HepG2 (cell line): Measurements from ENCODE around the gene C13orf46. TPM values are rescaled to one million over a fixed set of nuclear protein-coding genes. Genes with fewer than 3 reads are reported as not detected.

Experiments used
- ATAC-seq: fragments of 200-7000 bp; cut with Tn5 transposase; 3 replicates; pipeline ENCODE4 v1.9.1; 2020; ENCODE audit warnings: mild to moderate bottlenecking, moderate library complexity
- BruUV-seq: library from RNA; stranded (reverse); fragments of 400-500 nt; replicated peaks from 2 replicates; lab custom pipeline; 2021; lab: Mats Ljungman, UMichigan
- CTCF ChIA-PET: fragments of 300-600 bp; formaldehyde crosslinking; extraction: SDS; loops from one replicate; lab custom pipeline; 2021; ENCODE audit warnings: low total read pairs, inconsistent platforms, low intra/inter-chr PET ratio; lab: Yijun Ruan, JAX
- POLR2A ChIA-PET: fragments of 350-600 bp; sonication (Branson Sonifier 250); formaldehyde crosslinking; loops from one replicate; lab custom pipeline; 2020; ENCODE audit warnings: antibody characterized with exemption, inconsistent platforms; lab: Yijun Ruan, JAX
- DNase-seq: peaks from one replicate; pipeline ENCODE4 v3.0.0-alpha.2; 2015; ENCODE audit warnings: low spot score
- FAIRE-seq: peaks from 3 replicates; lab custom pipeline; 2011; peaks lifted over from hg19 to GRCh38; lab: Jason Lieb, UNC
- H2AFZ ChIP-seq: one replicate; pipeline ENCODE4 v1.6.1; 2011; ENCODE audit warnings: low read length, inconsistent platforms
- H3K27ac ChIP-seq: fragments of 300-600 bp; 3 replicates; pipeline ENCODE4 v1.8.0; 2011; ENCODE audit warnings: mixed run types, mild to moderate bottlenecking, mixed read lengths, low read length, inconsistent platforms; ENCODE audit not compliant: insufficient read depth; ENCODE audit errors: extremely low read length
- H3K27me3 ChIP-seq, 2 experiments: fragments of 200-600 bp in 1 of 2; 2 replicates in 1 of 2; 3 replicates in 1 of 2; pipeline versions ENCODE4 v1.6.0 to v1.8.0; 2011; ENCODE audit warnings: low read length in 2 of 2, mild to moderate bottlenecking in 2 of 2, moderate library complexity in 2 of 2, inconsistent platforms in 1 of 2; ENCODE audit not compliant: insufficient read depth in 2 of 2, control insufficient read depth in 1 of 2
- H3K36me3 ChIP-seq, 2 experiments: fragments of 200-600 bp in 1 of 2; replicated peaks in 1 of 2; 2 replicates in 1 of 2; 3 replicates in 1 of 2; pipeline versions ENCODE4 v1.5.1 to v1.8.0; 2011; ENCODE audit warnings: low read length in 2 of 2, inconsistent platforms in 1 of 2; ENCODE audit not compliant: insufficient read depth in 2 of 2, control insufficient read depth in 1 of 2
- H3K4me1 ChIP-seq: 2 replicates; pipeline ENCODE4 v1.5.1; 2012; ENCODE audit warnings: low read length, inconsistent platforms; ENCODE audit not compliant: insufficient read depth
- H3K4me2 ChIP-seq: 2 replicates; pipeline ENCODE4 v1.6.0; 2011; ENCODE audit warnings: low read depth, low read length, inconsistent platforms
- H3K4me3 ChIP-seq, 3 experiments: fragments of 200-600 bp in 1 of 3; sonication (generic), shearing (Covaris generic) in 1 of 3; replicated peaks in 1 of 3; 2 replicates each; pipeline ENCODE4 v1.5.1; 2011 to 2016; ENCODE audit warnings: low read length in 3 of 3, inconsistent platforms in 2 of 3, low read depth in 2 of 3, mild to moderate bottlenecking in 2 of 3, control low read depth in 1 of 3, mixed read lengths in 1 of 3; ENCODE audit not compliant: insufficient read depth in 1 of 3
- H3K79me2 ChIP-seq: one replicate; pipeline ENCODE4 v1.6.1; 2011; ENCODE audit warnings: low read length, inconsistent platforms; ENCODE audit not compliant: insufficient read depth
- H3K9ac ChIP-seq: 2 replicates; pipeline ENCODE4 v1.6.0; 2011; ENCODE audit warnings: mild to moderate bottlenecking, low read depth, low read length, inconsistent platforms; ENCODE audit not compliant: insufficient read depth
- H3K9me3 ChIP-seq: 2 replicates; pipeline ENCODE4 v1.5.1; 2012; ENCODE audit warnings: mild to moderate bottlenecking, low read length
- H4K20me1 ChIP-seq: 2 replicates; pipeline ENCODE4 v1.6.0; 2011; ENCODE audit warnings: inconsistent platforms, mild to moderate bottlenecking, low read length, moderate library complexity; ENCODE audit not compliant: insufficient read depth
- GLI4 ChIP-seq: sonication (generic); formaldehyde crosslinking; IDR thresholded peaks from 2 replicates; pipeline ENCODE4 v1.5.1; 2020; ENCODE audit warnings: missing genetic modification reagents, mild to moderate bottlenecking, moderate library complexity, borderline replicate concordance
- KDM3A ChIP-seq: IDR thresholded peaks from 2 replicates; pipeline ENCODE4 v1.6.1; 2018; ENCODE audit warnings: low read depth, missing compliant biosample characterization
- KDM5B ChIP-seq: sonication (generic); formaldehyde crosslinking; IDR thresholded peaks from 2 replicates; pipeline ENCODE4 v1.4.0; 2020; ENCODE audit warnings: missing genetic modification reagents, mild to moderate bottlenecking, borderline replicate concordance
- LCORL ChIP-seq, 2 experiments: fragments of 450-650 bp in 1 of 2; sonication (generic) in 1 of 2; formaldehyde crosslinking in 1 of 2; IDR thresholded peaks; 2 replicates each; pipeline versions ENCODE4 v1.5.0 to v1.6.1; 2017 to 2020; ENCODE audit warnings: antibody characterized with exemption in 1 of 2, missing genetic modification reagents in 1 of 2
- POLR2AphosphoS2 ChIP-seq: IDR thresholded peaks from 2 replicates; pipeline ENCODE4 v1.6.1; 2011; ENCODE audit warnings: low read depth, low read length, improper control_type of control experiment
- TSC22D2 ChIP-seq: sonication (generic); formaldehyde crosslinking; IDR thresholded peaks from 2 replicates; pipeline ENCODE4 v1.5.1; 2020; ENCODE audit warnings: missing genetic modification reagents, mild to moderate bottlenecking, borderline replicate concordance
- ZFP36L1 ChIP-seq: sonication (generic); formaldehyde crosslinking; IDR thresholded peaks from 2 replicates; pipeline ENCODE4 v1.8.0; 2022; ENCODE audit warnings: mild to moderate bottlenecking, missing genetic modification reagents, moderate library complexity
- ZFP41 ChIP-seq: sonication (generic); formaldehyde crosslinking; IDR thresholded peaks from 2 replicates; pipeline ENCODE4 v1.4.0; 2020; ENCODE audit warnings: mild to moderate bottlenecking, missing genetic modification reagents, borderline replicate concordance
- ZNF451 ChIP-seq: sonication (generic); formaldehyde crosslinking; IDR thresholded peaks from 2 replicates; pipeline ENCODE4 v1.5.0; 2020; ENCODE audit warnings: mild to moderate bottlenecking, missing genetic modification reagents
- ZNF652 ChIP-seq: IDR thresholded peaks from 2 replicates; pipeline ENCODE4 v1.6.1; 2016; ENCODE audit warnings: low read depth, borderline replicate concordance
- ZNF7 ChIP-seq: IDR thresholded peaks from 2 replicates; pipeline ENCODE4 v1.6.1; 2016; ENCODE audit warnings: missing biosample characterization, missing genetic modification reagents
- WGBS: methylation state at CpG from one replicate; pipeline ENCODE4 v1.1.6; 2017; ENCODE audit warnings: low lambda C conversion rate; 5-methylcytosine and 5-hydroxymethylcytosine counted together
- in situ Hi-C: cut with HindIII; loops from 2 replicates; pipeline ENCODE4 v1.10.0; 2017; ENCODE audit warnings: low pct_unique_long_range_greater_than_20kb; ENCODE audit not compliant: extremely low pct_ligation_motif_present
- intact Hi-C: fragments of 100-400 bp; cut with micrococcal nuclease; formaldehyde crosslinking; loops from one replicate; pipeline ENCODE4 v1.10.0; 2022; ENCODE audit not compliant: unreplicated experiment
- polyA plus RNA-seq, 8 experiments: library from polyadenylated mRNA; depleted of rRNA in 3 of 8; stranded (reverse) in 7 of 8; unstranded in 1 of 8; fragments of >200 nt; fragmentation: Illumina TruSeq in 4 of 8; extraction: Trizol in 4 of 8; gene quantifications; 2 replicates each; pipeline versions ENCODE4 v1.2.1 to v1.2.3, GENCODE V29; 2011 to 2016; ENCODE audit warnings: low read depth in 4 of 8, missing spikeins in 1 of 8, mixed read lengths in 1 of 8; ENCODE audit not compliant: insufficient read depth in 1 of 8
- total RNA-seq, 5 experiments: library from RNA; depleted of rRNA; stranded (reverse); fragments of >200 nt; fragmentation: Illumina TruSeq; extraction: Trizol; gene quantifications; 2 replicates each; pipeline ENCODE4 v1.2.3, GENCODE V29; 2016; ENCODE audit warnings: low read depth in 1 of 5
- TF ChIP-seq, protein P1 (sequence below): sonication (generic); formaldehyde crosslinking; IDR thresholded peaks from 2 replicates; pipeline ENCODE4 v1.8.0; 2022; ENCODE audit warnings: low read depth, missing genetic modification reagents
- TF ChIP-seq, protein P2 (sequence below): sonication (generic); formaldehyde crosslinking; IDR thresholded peaks from 2 replicates; pipeline ENCODE4 v1.9.0; 2021; ENCODE audit warnings: missing genetic modification reagents, borderline replicate concordance
- TF ChIP-seq, protein P3 (sequence below): sonication (generic); formaldehyde crosslinking; IDR thresholded peaks from 2 replicates; pipeline ENCODE4 v1.4.0; 2020; ENCODE audit warnings: missing genetic modification reagents, borderline replicate concordance

Gene C13orf46
- total and polyA plus RNA-seq, 2 of the 13 experiments (the other 11 are each of a cell fraction or from before 2014, with no cell fraction given) = 0.01 TPM; not detected in 1

DNA sequence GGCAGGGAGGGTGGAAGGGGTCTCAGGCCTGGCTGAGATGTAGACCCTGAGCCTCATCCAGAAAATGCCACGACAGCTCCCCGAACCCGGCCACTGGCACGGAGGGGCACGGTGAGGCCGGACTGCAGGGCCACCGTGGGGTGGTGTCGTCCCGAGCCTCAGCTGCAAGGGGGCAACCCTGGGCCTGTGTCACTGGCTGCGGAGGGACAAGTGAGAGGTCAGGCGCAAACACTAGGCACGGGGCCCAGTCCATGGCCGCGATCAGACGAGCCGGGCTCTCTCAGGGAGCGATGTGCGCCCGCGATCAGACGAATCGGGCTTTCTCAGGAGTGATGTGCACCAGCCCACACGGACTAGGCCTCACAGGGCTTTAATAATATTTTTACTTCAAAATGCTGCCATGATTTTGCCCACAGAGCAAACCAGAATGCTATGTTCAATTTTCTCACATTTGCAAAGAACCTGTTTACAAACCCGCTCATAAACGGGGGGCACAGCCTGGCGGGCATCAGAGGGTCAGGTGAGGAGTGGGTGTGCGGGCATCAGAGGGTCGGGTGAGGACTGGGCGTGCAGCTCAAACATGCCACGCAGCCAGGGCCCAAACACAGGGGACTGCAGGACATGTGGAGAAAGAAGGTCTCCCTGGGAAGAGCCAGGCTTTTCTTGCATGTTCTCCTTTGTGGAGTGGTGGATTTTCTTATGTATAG lies 42.6 kb upstream of the C13orf46 start (continued):
- no peak for TF ChIP-seq ZFP41
- no peak for TF ChIP-seq KDM5B (CRISPR knock-in tag)
- TF ChIP-seq, protein P1, sequence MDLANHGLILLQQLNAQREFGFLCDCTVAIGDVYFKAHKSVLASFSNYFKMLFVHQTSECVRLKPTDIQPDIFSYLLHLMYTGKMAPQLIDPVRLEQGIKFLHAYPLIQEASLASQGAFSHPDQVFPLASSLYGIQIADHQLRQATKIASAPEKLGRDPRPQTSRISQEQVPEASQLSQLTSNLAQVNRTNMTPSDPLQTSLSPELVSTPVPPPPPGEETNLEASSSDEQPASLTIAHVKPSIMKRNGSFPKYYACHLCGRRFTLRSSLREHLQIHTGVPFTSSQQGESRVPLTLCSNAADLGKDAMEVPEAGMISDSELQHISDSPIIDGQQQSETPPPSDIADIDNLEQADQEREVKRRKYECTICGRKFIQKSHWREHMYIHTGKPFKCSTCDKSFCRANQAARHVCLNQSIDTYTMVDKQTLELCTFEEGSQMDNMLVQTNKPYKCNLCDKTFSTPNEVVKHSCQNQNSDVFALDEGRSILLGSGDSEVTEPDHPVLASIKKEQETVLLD (CRISPR knock-in tag) = no peak
- no peak for TF ChIP-seq ZNF7

DNA sequence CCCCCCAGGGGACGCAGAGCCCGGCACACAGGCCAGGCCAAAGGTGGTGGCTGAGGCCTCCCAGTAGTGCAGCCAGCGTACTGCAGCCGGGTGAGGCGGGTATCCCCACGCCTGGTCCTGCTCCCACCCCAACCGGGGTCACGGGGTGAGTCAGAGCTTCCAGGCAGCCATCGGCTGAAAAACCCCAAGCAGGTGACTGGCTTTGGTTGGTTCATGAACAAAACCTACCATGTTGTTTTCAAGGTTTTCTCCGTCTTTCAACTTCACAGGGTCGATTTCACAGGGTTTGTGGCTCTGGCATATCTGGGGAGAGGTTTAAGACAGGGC lies 42.1 kb upstream of the C13orf46 start:
- no peaks in the 10 kb centered on the region for H4K20me1 ChIP-seq
- H3K27me3 ChIP-seq = peaks cover 6 to 42% of the 10 kb centered on the region in 2 experiments; a peak in 4 of 5 replicates
- DNase-seq = no peak
- no peak overlapping the region for H3K4me3 ChIP-seq
- no peak overlapping the region for H3K27ac ChIP-seq
- H3K4me1 ChIP-seq = no peaks in the 10 kb centered on the region
- in situ Hi-C loops (no loop called here), intact Hi-C loops (no loop called here)
- ChIA-PET CTCF (no interaction called here), POLR2A (no interaction called here)
- H3K36me3 ChIP-seq = no peaks in the 10 kb centered on the region
- H2AFZ ChIP-seq = no peak overlapping the region
- BruUV-seq = no TSS peak
- no peak overlapping the region for H3K4me2 ChIP-seq
- no peaks in the 10 kb centered on the region for H3K9me3 ChIP-seq
- ATAC-seq = no peak
- H3K79me2 ChIP-seq = no peaks in the 10 kb centered on the region
- H3K9ac ChIP-seq = no peak overlapping the region
- FAIRE-seq = no peak
- WGBS = 29% methylated on average over 5 of the region's 11 CpGs
- no peak for TF ChIP-seq ZFP36L1
- no peak for TF ChIP-seq ZNF652
- no peak for TF ChIP-seq LCORL (IDR thresholded peaks at IDR 0.05)
- no peak for TF ChIP-seq LCORL (CRISPR knock-in tag; IDR thresholded peaks at IDR 0.05)
- TF ChIP-seq POLR2AphosphoS2 = no peak
- TF ChIP-seq TSC22D2 (CRISPR knock-in tag) = no peak
- TF ChIP-seq KDM3A (CRISPR knock-in tag) = no peak
- TF ChIP-seq GLI4 (CRISPR knock-in tag) = no peak
- no peak for TF ChIP-seq KDM5B (CRISPR knock-in tag)
- TF ChIP-seq, protein P2, sequence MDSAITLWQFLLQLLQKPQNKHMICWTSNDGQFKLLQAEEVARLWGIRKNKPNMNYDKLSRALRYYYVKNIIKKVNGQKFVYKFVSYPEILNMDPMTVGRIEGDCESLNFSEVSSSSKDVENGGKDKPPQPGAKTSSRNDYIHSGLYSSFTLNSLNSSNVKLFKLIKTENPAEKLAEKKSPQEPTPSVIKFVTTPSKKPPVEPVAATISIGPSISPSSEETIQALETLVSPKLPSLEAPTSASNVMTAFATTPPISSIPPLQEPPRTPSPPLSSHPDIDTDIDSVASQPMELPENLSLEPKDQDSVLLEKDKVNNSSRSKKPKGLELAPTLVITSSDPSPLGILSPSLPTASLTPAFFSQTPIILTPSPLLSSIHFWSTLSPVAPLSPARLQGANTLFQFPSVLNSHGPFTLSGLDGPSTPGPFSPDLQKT (CRISPR knock-in tag) = no peak
- TF ChIP-seq, protein P3, sequence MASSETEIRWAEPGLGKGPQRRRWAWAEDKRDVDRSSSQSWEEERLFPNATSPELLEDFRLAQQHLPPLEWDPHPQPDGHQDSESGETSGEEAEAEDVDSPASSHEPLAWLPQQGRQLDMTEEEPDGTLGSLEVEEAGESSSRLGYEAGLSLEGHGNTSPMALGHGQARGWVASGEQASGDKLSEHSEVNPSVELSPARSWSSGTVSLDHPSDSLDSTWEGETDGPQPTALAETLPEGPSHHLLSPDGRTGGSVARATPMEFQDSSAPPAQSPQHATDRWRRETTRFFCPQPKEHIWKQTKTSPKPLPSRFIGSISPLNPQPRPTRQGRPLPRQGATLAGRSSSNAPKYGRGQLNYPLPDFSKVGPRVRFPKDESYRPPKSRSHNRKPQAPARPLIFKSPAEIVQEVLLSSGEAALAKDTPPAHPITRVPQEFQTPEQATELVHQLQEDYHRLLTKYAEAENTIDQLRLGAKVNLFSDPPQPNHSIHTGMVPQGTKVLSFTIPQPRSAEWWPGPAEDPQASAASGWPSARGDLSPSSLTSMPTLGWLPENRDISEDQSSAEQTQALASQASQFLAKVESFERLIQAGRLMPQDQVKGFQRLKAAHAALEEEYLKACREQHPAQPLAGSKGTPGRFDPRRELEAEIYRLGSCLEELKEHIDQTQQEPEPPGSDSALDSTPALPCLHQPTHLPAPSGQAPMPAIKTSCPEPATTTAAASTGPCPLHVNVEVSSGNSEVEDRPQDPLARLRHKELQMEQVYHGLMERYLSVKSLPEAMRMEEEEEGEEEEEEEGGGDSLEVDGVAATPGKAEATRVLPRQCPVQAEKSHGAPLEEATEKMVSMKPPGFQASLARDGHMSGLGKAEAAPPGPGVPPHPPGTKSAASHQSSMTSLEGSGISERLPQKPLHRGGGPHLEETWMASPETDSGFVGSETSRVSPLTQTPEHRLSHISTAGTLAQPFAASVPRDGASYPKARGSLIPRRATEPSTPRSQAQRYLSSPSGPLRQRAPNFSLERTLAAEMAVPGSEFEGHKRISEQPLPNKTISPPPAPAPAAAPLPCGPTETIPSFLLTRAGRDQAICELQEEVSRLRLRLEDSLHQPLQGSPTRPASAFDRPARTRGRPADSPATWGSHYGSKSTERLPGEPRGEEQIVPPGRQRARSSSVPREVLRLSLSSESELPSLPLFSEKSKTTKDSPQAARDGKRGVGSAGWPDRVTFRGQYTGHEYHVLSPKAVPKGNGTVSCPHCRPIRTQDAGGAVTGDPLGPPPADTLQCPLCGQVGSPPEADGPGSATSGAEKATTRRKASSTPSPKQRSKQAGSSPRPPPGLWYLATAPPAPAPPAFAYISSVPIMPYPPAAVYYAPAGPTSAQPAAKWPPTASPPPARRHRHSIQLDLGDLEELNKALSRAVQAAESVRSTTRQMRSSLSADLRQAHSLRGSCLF (CRISPR knock-in tag) = no peak
- TF ChIP-seq ZNF451 (CRISPR knock-in tag) = no peak
